SK-N-SH (cell line): ENCODE data around the gene SSX5. TPM values are rescaled to one million over a fixed set of nuclear protein-coding genes. Genes with fewer than 3 reads are reported as not detected.
"Not testable (repeated sequence)": the region's sequence is repeated elsewhere in the genome, so short reads cannot be mapped to it uniquely, and the experiment has no call there.

Experiments
- CTCF ChIA-PET: fragments of 300-600, 350-600 bp; formaldehyde crosslinking; extraction: SDS; loops from one replicate; lab custom pipeline; 2021; lab: Yijun Ruan, JAX
- POLR2A ChIA-PET: fragments of 350-600 bp; sonication (Branson Sonifier 250); formaldehyde crosslinking; extraction: SDS; loops from one replicate; lab custom pipeline; 2020; ENCODE audit warnings: antibody characterized with exemption, inconsistent platforms; lab: Yijun Ruan, JAX
- DNase-seq: peaks from one replicate; pipeline ENCODE4 v3.0.0; 2012
- H2AFZ ChIP-seq: fragments of 200-600 bp; sonication (generic); 2 replicates; pipeline ENCODE4 v1.8.1; 2016; ENCODE audit warnings: antibody characterized with exemption, mild to moderate bottlenecking, low read depth
- H3F3A ChIP-seq: fragments of 200-600 bp; sonication (generic); replicated peaks from 2 replicates; pipeline ENCODE3; 2016; ENCODE audit warnings: antibody characterized with exemption, mild to moderate bottlenecking; ENCODE audit not compliant: insufficient read depth
- H3K27ac ChIP-seq, 2 experiments: fragments of 200-500 bp in 1 of 2; fragments of 200-600 bp in 1 of 2; sonication (Bioruptor generic) in 1 of 2; sonication (generic), shearing (Covaris generic) in 1 of 2; 2 replicates each; pipeline versions ENCODE4 v1.5.1 to v1.6.1; 2014 to 2016; ENCODE audit warnings: low read depth in 2 of 2, inconsistent platforms in 1 of 2, low read length in 1 of 2, mild to moderate bottlenecking in 1 of 2, mixed read lengths in 1 of 2
- H3K27me3 ChIP-seq: fragments of 200-600 bp; sonication (generic), shearing (Covaris generic); 2 replicates; pipeline ENCODE4 v1.6.1; 2016; ENCODE audit warnings: mixed run types; ENCODE audit not compliant: insufficient read depth
- H3K36me3 ChIP-seq, 2 experiments: fragments of 200-500 bp in 1 of 2; fragments of 200-600 bp in 1 of 2; sonication (Bioruptor generic) in 1 of 2; sonication (generic) in 1 of 2; replicated peaks in 1 of 2; 2 replicates each; pipeline versions ENCODE3 to v1.5.1; 2014 to 2016; ENCODE audit warnings: low read length in 1 of 2, mild to moderate bottlenecking in 1 of 2; ENCODE audit not compliant: insufficient read depth in 2 of 2, control insufficient read depth in 1 of 2
- H3K4me1 ChIP-seq, 2 experiments: fragments of 200-500 bp in 1 of 2; fragments of 200-600 bp in 1 of 2; sonication (Bioruptor generic) in 1 of 2; sonication (generic), shearing (Covaris generic) in 1 of 2; 2 replicates each; pipeline versions ENCODE4 v1.5.1 to v1.6.1; 2014 to 2016; ENCODE audit warnings: low read depth in 1 of 2, low read length in 1 of 2, mixed run types in 1 of 2; ENCODE audit not compliant: insufficient read depth in 2 of 2, control insufficient read depth in 1 of 2
- H3K4me2 ChIP-seq: fragments of 200-600 bp; sonication (generic), shearing (Covaris generic); 2 replicates; pipeline ENCODE4 v1.6.1; 2017; ENCODE audit warnings: mixed run types
- H3K4me3 ChIP-seq, 2 experiments: fragments of 200-500 bp in 1 of 2; fragments of 200-600 bp in 1 of 2; sonication (Bioruptor generic) in 1 of 2; sonication (generic), shearing (Covaris generic) in 1 of 2; 2 replicates each; pipeline versions ENCODE4 v1.5.1 to v1.8.1; 2014 to 2016; ENCODE audit warnings: low read depth in 2 of 2, inconsistent platforms in 1 of 2, low read length in 1 of 2, mild to moderate bottlenecking in 1 of 2, mixed read lengths in 1 of 2, moderate library complexity in 1 of 2
- H3K79me2 ChIP-seq: fragments of 200-600 bp; sonication (generic); 2 replicates; pipeline ENCODE4 v1.8.1; 2017; ENCODE audit warnings: mild to moderate bottlenecking; ENCODE audit not compliant: insufficient read depth
- H3K9ac ChIP-seq: fragments of 200-600 bp; sonication (generic); 2 replicates; pipeline ENCODE4 v1.6.1; 2017; ENCODE audit warnings: mixed run types
- H3K9me2 ChIP-seq: fragments of 200-600 bp; sonication (generic); 2 replicates; pipeline ENCODE4 v1.6.1; 2017; ENCODE audit warnings: mixed run types
- H3K9me3 ChIP-seq: fragments of 200-600 bp; sonication (generic); 2 replicates; pipeline ENCODE4 v1.6.1; 2017; ENCODE audit warnings: mixed run types, mild to moderate bottlenecking, moderate library complexity
- H4K20me1 ChIP-seq: fragments of 200-600 bp; sonication (generic); 2 replicates; pipeline ENCODE4 v1.6.1; 2017; ENCODE audit warnings: mild to moderate bottlenecking, mixed run types; ENCODE audit not compliant: insufficient read depth
- ELF1 ChIP-seq: IDR thresholded peaks from 2 replicates; pipeline ENCODE4 v1.4.0; 2012
- FOXJ3 ChIP-seq: sonication (generic); formaldehyde crosslinking; IDR thresholded peaks from 2 replicates; pipeline ENCODE4 v1.5.1; 2020; ENCODE audit warnings: mild to moderate bottlenecking, missing genetic modification reagents
- MXI1 ChIP-seq: IDR thresholded peaks from 2 replicates; pipeline ENCODE4 v1.6.1; 2012; ENCODE audit warnings: mild to moderate bottlenecking, low read depth, low read length, improper control_type of control experiment
- RAD21 ChIP-seq: IDR thresholded peaks from 2 replicates; pipeline ENCODE4 v1.6.1; 2012; ENCODE audit warnings: mild to moderate bottlenecking, low read length
- RFX5 ChIP-seq: IDR thresholded peaks from 2 replicates; pipeline ENCODE4 v1.6.1; 2012; ENCODE audit warnings: mild to moderate bottlenecking, improper control_type of control experiment, low read length
- SMC3 ChIP-seq: IDR thresholded peaks from 2 replicates; pipeline ENCODE4 v1.6.1; 2012; ENCODE audit warnings: low read depth, low read length, improper control_type of control experiment
- TAF1 ChIP-seq: IDR thresholded peaks from 2 replicates; pipeline ENCODE4 v1.6.1; 2012; ENCODE audit warnings: low read depth, mild to moderate bottlenecking, low read length, moderate library complexity, borderline replicate concordance
- TCF12 ChIP-seq: IDR thresholded peaks from 2 replicates; pipeline ENCODE4 v1.4.0; 2012
- TEAD4 ChIP-seq: IDR thresholded peaks from 2 replicates; pipeline ENCODE4 v1.4.0; 2012; ENCODE audit warnings: mild to moderate bottlenecking, borderline replicate concordance; ENCODE audit not compliant: insufficient read depth
- YY1 ChIP-seq: IDR thresholded peaks from 2 replicates; pipeline ENCODE4 v1.4.0; 2012; ENCODE audit warnings: low read depth, mild to moderate bottlenecking
- WGBS: methylation state at CpG from one replicate; pipeline ENCODE4 v1.1.6; 2017; ENCODE audit warnings: low lambda C conversion rate; 5-methylcytosine and 5-hydroxymethylcytosine counted together
- polyA plus RNA-seq, 3 experiments: library from polyadenylated mRNA; depleted of rRNA; stranded (reverse); fragments of >200 nt; gene quantifications; 2 replicates each; pipeline ENCODE4 v1.2.3, GENCODE V29; 2012
- TF ChIP-seq, protein P1 (sequence below): IDR thresholded peaks from 2 replicates; pipeline ENCODE4 v1.4.0; 2012; ENCODE audit warnings: low read depth, borderline replicate concordance
- TF ChIP-seq, protein P2 (sequence below): IDR thresholded peaks from 2 replicates; pipeline ENCODE4 v1.4.0; 2012; ENCODE audit warnings: low read depth, borderline replicate concordance
- TF ChIP-seq, protein P3 (sequence below): IDR thresholded peaks from 2 replicates; pipeline ENCODE4 v1.4.0; 2012; ENCODE audit warnings: low read depth
- TF ChIP-seq, protein P4 (sequence below): fragments of 150-350 bp; IDR thresholded peaks from 2 replicates; pipeline ENCODE4 v1.6.1; 2016; ENCODE audit warnings: mild to moderate bottlenecking, low read depth, low read length

Gene SSX5
- polyA plus RNA-seq, 1 of the 3 experiments (the other 2 are of a cell fraction) = 0.49 TPM

DNA sequence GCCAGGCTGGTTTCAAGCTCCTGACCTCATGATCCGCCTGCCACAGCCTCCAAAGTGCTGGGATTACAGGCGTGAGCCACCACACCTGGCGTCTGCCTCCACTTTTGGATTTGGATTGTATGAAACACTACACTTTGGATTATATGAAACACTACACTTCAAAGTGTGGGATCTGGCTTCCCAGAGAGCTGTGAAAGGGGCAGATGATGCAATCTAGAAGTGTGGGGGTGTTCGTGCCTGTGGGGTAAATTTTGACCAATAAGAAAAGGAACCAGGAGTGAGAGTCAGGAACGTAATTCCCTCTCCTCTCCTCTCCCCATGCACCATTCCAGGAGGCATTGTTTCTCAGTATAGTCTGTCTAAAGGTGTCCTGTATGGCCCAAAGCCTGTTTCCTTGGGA is 14.7 kb downstream of the SSX5 start:
- H3K36me3 ChIP-seq, DNase-seq, POLR2A ChIA-PET, CTCF ChIA-PET, H3K4me3 ChIP-seq, H3K4me1 ChIP-seq, H3K9me2 ChIP-seq, H3K27ac ChIP-seq, H3K4me2 ChIP-seq, H3F3A ChIP-seq, H3K79me2 ChIP-seq, H3K9ac ChIP-seq, H2AFZ ChIP-seq, H3K9me3 ChIP-seq, H4K20me1 ChIP-seq: not testable (repeated sequence)
- H3K27me3 ChIP-seq = peaks cover 26% of the 10 kb centered on the region; the same call in 1 of the 2 replicates
- WGBS = 3% methylated on average over 3 of the region's 5 CpGs

DNA sequence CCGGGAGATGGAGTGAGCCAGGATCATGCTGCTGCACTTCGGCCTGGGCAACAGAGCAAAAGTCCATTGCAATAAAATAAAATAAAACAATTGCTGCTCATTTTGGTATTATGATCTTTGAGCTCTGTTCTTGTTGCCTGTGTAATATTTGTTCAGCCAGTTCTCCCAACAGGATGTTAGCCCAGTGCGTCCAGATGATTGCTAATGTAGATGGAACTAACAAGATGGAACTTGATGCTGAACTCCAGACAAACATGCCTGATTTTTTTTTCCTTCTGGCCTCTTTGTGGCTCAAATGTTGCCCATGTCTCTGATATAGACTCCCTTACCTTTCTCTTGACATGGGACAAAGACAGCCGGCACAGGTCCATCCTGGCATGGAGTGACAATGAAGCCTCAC is 15.8 kb downstream of the SSX5 start:
- ChIA-PET CTCF (no interaction called here), POLR2A (no interaction called here)
- Histone ChIP-seq H4K20me1 (no peaks in the 10 kb centered on the region), H3K36me3 (no peaks in the 10 kb centered on the region), H3K9me2 (no peaks in the 10 kb centered on the region), H3K27me3 (peaks cover 26% of the 10 kb centered on the region; the same call in 1 of the 2 replicates), H3F3A (no peaks in the 10 kb centered on the region), H3K79me2 (no peaks in the 10 kb centered on the region), H3K27ac (no peak overlapping the region), H3K9me3 (no peaks in the 10 kb centered on the region), H3K4me1 (no peaks in the 10 kb centered on the region), H2AFZ (no peak overlapping the region), H3K4me3 (no peak overlapping the region), H3K9ac (no peak overlapping the region), H3K4me2 (no peak overlapping the region)
- TF ChIP-seq RAD21 (no peak), FOXJ3 (no peak)
- 18% methylated on average over 4 of the region's 4 CpGs for WGBS
- no peak for DNase-seq

DNA sequence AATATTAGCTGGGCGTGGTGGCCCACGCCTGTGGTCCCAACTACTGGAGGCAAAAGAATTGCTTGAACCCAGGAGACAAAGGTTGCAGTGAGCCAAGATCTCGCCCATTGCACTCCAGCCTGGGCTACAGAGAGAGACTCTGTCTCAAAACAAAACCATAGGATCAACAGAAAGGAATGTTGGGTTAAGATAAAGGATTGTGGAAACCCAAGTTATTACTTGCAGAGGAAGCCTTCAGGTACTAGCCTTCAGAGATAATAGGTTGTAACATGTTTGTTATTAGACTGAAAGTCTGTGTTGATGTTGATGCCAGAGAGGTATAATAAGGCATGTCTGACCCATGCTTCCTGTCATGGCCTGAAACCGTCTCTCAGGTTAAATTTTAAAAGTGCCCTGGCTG is 16.9 kb downstream of the SSX5 start:
- no peaks in the 10 kb centered on the region for H3K4me1 ChIP-seq
- H3F3A ChIP-seq = no peaks in the 10 kb centered on the region
- ChIA-PET POLR2A (no interaction called here), CTCF (no interaction called here)
- H3K27ac ChIP-seq = no peak overlapping the region
- DNase-seq = no peak
- H3K27me3 ChIP-seq = peaks cover 26% of the 10 kb centered on the region; the same call in 1 of the 2 replicates
- WGBS = 0% methylated on average over 4 of the region's 4 CpGs
- no peaks in the 10 kb centered on the region for H3K9me2 ChIP-seq
- no peak overlapping the region for H3K9ac ChIP-seq
- H3K4me3 ChIP-seq = no peak overlapping the region
- no peaks in the 10 kb centered on the region for H3K9me3 ChIP-seq
- H2AFZ ChIP-seq = no peak overlapping the region
- no peak overlapping the region for H3K4me2 ChIP-seq
- no peaks in the 10 kb centered on the region for H3K79me2 ChIP-seq
- H3K36me3 ChIP-seq = no peaks in the 10 kb centered on the region
- H4K20me1 ChIP-seq = no peaks in the 10 kb centered on the region
- TF ChIP-seq, protein P1, sequence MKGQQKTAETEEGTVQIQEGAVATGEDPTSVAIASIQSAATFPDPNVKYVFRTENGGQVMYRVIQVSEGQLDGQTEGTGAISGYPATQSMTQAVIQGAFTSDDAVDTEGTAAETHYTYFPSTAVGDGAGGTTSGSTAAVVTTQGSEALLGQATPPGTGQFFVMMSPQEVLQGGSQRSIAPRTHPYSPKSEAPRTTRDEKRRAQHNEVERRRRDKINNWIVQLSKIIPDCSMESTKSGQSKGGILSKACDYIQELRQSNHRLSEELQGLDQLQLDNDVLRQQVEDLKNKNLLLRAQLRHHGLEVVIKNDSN = no peak
- TF ChIP-seq FOXJ3 = no peak
- TF ChIP-seq, protein P2, sequence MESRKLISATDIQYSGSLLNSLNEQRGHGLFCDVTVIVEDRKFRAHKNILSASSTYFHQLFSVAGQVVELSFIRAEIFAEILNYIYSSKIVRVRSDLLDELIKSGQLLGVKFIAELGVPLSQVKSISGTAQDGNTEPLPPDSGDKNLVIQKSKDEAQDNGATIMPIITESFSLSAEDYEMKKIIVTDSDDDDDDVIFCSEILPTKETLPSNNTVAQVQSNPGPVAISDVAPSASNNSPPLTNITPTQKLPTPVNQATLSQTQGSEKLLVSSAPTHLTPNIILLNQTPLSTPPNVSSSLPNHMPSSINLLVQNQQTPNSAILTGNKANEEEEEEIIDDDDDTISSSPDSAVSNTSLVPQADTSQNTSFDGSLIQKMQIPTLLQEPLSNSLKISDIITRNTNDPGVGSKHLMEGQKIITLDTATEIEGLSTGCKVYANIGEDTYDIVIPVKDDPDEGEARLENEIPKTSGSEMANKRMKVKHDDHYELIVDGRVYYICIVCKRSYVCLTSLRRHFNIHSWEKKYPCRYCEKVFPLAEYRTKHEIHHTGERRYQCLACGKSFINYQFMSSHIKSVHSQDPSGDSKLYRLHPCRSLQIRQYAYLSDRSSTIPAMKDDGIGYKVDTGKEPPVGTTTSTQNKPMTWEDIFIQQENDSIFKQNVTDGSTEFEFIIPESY = no peak
- TF ChIP-seq, protein P3, sequence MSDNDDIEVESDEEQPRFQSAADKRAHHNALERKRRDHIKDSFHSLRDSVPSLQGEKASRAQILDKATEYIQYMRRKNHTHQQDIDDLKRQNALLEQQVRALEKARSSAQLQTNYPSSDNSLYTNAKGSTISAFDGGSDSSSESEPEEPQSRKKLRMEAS = no peak
- TF ChIP-seq YY1 = no peak
- TF ChIP-seq, protein P4, sequence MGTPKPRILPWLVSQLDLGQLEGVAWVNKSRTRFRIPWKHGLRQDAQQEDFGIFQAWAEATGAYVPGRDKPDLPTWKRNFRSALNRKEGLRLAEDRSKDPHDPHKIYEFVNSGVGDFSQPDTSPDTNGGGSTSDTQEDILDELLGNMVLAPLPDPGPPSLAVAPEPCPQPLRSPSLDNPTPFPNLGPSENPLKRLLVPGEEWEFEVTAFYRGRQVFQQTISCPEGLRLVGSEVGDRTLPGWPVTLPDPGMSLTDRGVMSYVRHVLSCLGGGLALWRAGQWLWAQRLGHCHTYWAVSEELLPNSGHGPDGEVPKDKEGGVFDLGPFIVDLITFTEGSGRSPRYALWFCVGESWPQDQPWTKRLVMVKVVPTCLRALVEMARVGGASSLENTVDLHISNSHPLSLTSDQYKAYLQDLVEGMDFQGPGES = no peak
- no peak for TF ChIP-seq RFX5
- TF ChIP-seq MXI1 = no peak
- no peak for TF ChIP-seq TEAD4
- TF ChIP-seq ELF1 = no peak
- TF ChIP-seq SMC3 = no peak
- no peak for TF ChIP-seq TCF12
- TF ChIP-seq TAF1 = no peak

DNA sequence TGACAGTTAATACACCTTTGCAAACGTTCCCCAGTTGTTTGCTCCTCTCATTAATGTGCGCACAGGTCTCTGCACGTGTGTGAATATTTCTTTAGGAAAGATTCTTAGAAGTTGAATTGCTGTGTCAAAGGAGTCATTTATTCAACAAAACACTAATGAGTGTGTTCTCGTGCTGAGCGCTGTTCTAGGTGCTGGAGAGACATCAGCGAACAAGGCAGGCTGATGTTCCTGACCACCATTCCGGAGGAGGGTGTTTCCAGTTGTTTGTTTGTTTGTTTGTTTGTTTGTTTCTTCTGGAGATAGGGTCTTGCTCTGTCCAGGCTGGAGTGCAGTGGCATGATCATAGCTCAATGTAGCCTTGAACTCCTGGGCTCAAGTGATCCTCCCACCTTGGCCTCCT is 30.3 kb downstream of the SSX5 start:
- H3F3A ChIP-seq, DNase-seq, H3K79me2 ChIP-seq, H3K4me1 ChIP-seq, H3K9me2 ChIP-seq, H3K9ac ChIP-seq, CTCF ChIA-PET, H3K4me3 ChIP-seq, H2AFZ ChIP-seq, H3K4me2 ChIP-seq, H4K20me1 ChIP-seq, H3K36me3 ChIP-seq, H3K9me3 ChIP-seq, POLR2A ChIA-PET, H3K27ac ChIP-seq: not testable (repeated sequence)
- peaks cover 26% of the 10 kb centered on the region for H3K27me3 ChIP-seq
- 0% methylated on average over 7 of the region's 7 CpGs for WGBS
